Right forelimb (tissue), 1 donor: ENCODE results near the gene IL15RA.
"Not testable (repeated sequence)": the region's sequence is repeated elsewhere in the genome, so short reads cannot be mapped to it uniquely, and the experiment has no call there.

ENCODE experiments used
- DNase-seq: peaks from one replicate; pipeline ENCODE4 v3.0.0-alpha.2; 2018

Gene IL15RA

GRCh38 chr10:5968681-5969453, 8.5 kb downstream of the IL15RA start:
- DNase-seq, result no peak

GRCh38 chr10:5968037-5968680, 9.2 kb downstream of the IL15RA start:
- DNase-seq, result no peak

- DNase-seq, result no peak
Observed at GRCh38 chr10:5965266-5965665, 12.1 kb downstream of the IL15RA start.

GRCh38 chr10:5964736-5965135, 12.6 kb downstream of the IL15RA start:
- DNase-seq, result no peak

- DNase-seq, result no peak
Observed at GRCh38 chr10:5963591-5963990, 13.8 kb downstream of the IL15RA start.

- DNase-seq, result no peak
Observed at GRCh38 chr10:5963071-5963470, 14.3 kb downstream of the IL15RA start.

- DNase-seq, result not testable (repeated sequence)
Observed at GRCh38 chr10:5962358-5962940, 14.9 kb downstream of the IL15RA start.

- DNase-seq, result no peak
Observed at GRCh38 chr10:5961405-5962100, 15.8 kb downstream of the IL15RA start.

GRCh38 chr10:5960973-5961275, 16.4 kb downstream of the IL15RA start:
- DNase-seq, result not testable (repeated sequence)

- DNase-seq, result no peak
Observed at GRCh38 chr10:5960070-5960972, 17.0 kb downstream of the IL15RA start.

- DNase-seq, result no peak
Observed at GRCh38 chr10:5959581-5960069, 17.7 kb downstream of the IL15RA start.

GRCh38 chr10:5959142-5959541, 18.2 kb downstream of the IL15RA start:
- no peak for DNase-seq

- no peak for DNase-seq
Observed at GRCh38 chr10:5958675-5959074, 18.7 kb downstream of the IL15RA start.

- no peak for DNase-seq
Observed at GRCh38 chr10:5958077-5958476, 19.3 kb downstream of the IL15RA start.

GRCh38 chr10:5956146-5956936, 21.0 kb downstream of the IL15RA start:
- DNase-seq, result no peak

GRCh38 chr10:5953676-5954075, 23.7 kb downstream of the IL15RA start:
- no peak for DNase-seq

GRCh38 chr10:5952731-5953385, 24.5 kb downstream of the IL15RA start:
- DNase-seq, result no peak

GRCh38 chr10:5951721-5952407, 25.5 kb downstream of the IL15RA start:
- DNase-seq, result no peak

GRCh38 chr10:5951167-5951711, 26.1 kb downstream of the IL15RA start:
- DNase-seq, result no peak
